Stimulated activated naive CD4-positive, alpha-beta T cell treated with Interleukin-2 at 50 U/mL for 16 hours (primary cell): Measurements from ENCODE around the gene CLSTN2.

Source experiments
- DNase-seq: peaks from one replicate; lab custom pipeline; 2025; lab: John Stamatoyannopoulos, UW

The CLSTN2 gene

GRCh38 chr3:140284372-140284771 is 349.4 kb downstream of the CLSTN2 start:
- no peak for DNase-seq

- no peak for DNase-seq
Measured at GRCh38 chr3:140285380-140285779, 350.4 kb downstream of the CLSTN2 start.

- DNase-seq = no peak
Measured at GRCh38 chr3:140288595-140288994, 353.6 kb downstream of the CLSTN2 start.

- no peak for DNase-seq
Measured at GRCh38 chr3:140290105-140290504, 355.1 kb downstream of the CLSTN2 start.

- no peak for DNase-seq
Measured at GRCh38 chr3:140292170-140292569, 357.2 kb downstream of the CLSTN2 start.

- DNase-seq = no peak
Measured at GRCh38 chr3:140292684-140293083, 357.7 kb downstream of the CLSTN2 start.

GRCh38 chr3:140294058-140294457 is 359.1 kb downstream of the CLSTN2 start:
- DNase-seq = no peak

GRCh38 chr3:140296796-140297352 is 361.9 kb downstream of the CLSTN2 start:
- no peak for DNase-seq

GRCh38 chr3:140298043-140298442 is 363.1 kb downstream of the CLSTN2 start:
- no peak for DNase-seq

GRCh38 chr3:140298569-140299070 is 363.6 kb downstream of the CLSTN2 start:
- DNase-seq = no peak

GRCh38 chr3:140303875-140304274 is 368.9 kb downstream of the CLSTN2 start:
- DNase-seq = no peak

GRCh38 chr3:140308535-140308934 is 373.6 kb downstream of the CLSTN2 start:
- DNase-seq = no peak

GRCh38 chr3:140311428-140311827 is 376.4 kb downstream of the CLSTN2 start:
- DNase-seq = no peak

- no peak for DNase-seq
Measured at GRCh38 chr3:140315955-140316354, 381.0 kb downstream of the CLSTN2 start.

GRCh38 chr3:140316466-140316865 is 381.5 kb downstream of the CLSTN2 start:
- DNase-seq = no peak

- no peak for DNase-seq
Measured at GRCh38 chr3:140316868-140317400, 381.9 kb downstream of the CLSTN2 start.

- DNase-seq = no peak
Measured at GRCh38 chr3:140319739-140320138, 384.8 kb downstream of the CLSTN2 start.

GRCh38 chr3:140323561-140323960 is 388.6 kb downstream of the CLSTN2 start:
- no peak for DNase-seq

GRCh38 chr3:140332131-140332530 is 397.1 kb downstream of the CLSTN2 start:
- no peak for DNase-seq

- DNase-seq = no peak
Measured at GRCh38 chr3:140334132-140334929, 399.3 kb downstream of the CLSTN2 start.

GRCh38 chr3:140336465-140336864 is 401.5 kb downstream of the CLSTN2 start:
- DNase-seq = no peak

GRCh38 chr3:140338916-140339315 is 403.9 kb downstream of the CLSTN2 start:
- DNase-seq = no peak

GRCh38 chr3:140341203-140341602 is 406.2 kb downstream of the CLSTN2 start:
- no peak for DNase-seq
